ENCODE results near the gene COL18A1. TPM values are rescaled to one million over a fixed set of nuclear protein-coding genes. Genes with fewer than 3 reads are reported as not detected.
"Not testable (repeated sequence)": the region's sequence is repeated elsewhere in the genome, so short reads cannot be mapped to it uniquely, and the experiment has no call there.

The COL18A1 gene
- total RNA-seq, 1 donor from 2014 or later: 1,391 TPM

DNA sequence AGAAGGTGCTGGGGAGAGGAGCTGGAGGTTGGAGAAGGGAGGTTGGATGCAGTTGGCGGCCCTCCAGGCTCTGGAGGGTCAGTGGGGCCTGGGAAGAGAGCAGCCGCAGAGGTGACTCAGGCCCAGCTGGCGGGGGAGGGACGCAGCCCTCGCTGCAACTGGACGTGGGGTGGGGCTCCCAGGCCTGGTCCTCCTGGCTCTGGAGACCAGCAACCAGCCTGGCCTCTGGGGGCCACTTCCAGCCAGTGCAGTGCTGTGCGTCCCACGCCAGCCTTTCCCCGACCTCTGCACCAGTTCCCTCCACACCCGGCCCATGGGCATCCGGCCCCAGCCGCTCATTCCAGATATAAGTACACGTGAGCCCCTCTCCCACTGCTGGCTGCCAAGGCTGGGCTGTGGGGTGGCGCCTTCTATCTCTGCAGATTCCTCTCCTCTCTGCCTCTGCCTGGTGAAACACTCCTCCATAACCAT, 38.0 kb upstream of the COL18A1 start:
- peak; percentile 60 for DNase-seq (ENCODE audit: extremely low read depth, low read depth, low spot score)

DNA sequence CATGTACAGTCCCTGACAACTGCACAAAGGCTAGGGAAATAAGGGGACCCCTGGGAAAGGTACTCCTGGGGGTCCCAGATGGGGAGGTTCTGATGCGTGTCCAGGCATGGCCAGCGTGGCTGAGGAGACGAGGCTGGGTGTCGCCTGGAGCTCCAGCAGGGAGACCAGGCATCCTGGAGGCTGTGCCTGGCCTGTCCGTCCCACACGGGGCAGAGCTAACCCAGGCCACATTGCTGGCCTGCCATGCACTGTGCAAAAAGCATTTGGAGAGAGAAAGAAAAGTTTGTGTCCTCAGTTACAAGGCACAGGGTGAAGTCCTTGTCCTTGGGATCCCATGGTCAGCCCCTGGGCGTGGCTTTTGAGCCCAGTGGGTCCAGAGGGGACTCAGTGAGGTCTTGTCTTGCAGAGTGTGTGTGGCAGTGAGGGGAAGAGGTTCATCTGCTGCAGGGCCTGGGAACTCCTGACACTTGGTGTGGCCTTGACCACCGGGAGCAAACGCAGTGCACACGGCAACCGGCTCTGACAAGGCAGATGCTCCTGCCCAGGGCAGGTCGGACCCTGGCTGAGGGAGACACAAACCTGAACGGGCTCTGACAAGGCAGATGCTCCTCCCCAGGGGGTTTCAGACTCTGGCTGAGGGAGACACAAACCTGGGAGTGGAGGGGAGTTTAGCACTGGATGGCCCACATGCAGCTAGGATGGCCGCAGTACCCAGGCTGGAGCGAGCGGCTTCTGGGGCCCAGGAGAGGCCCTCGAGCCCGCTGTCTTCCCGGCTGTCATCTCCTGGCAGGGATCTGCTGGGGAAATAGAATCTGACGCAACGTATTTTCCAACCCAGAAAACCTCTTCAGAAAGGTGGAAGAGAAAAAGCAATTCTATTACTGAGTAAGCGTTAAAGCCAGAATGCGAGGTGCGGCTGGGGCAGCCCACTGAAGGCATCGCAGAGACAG, 37.3 kb upstream of the COL18A1 start:
- DNase-seq (ENCODE audit: extremely low read depth, low read depth, low spot score): no peak

DNA sequence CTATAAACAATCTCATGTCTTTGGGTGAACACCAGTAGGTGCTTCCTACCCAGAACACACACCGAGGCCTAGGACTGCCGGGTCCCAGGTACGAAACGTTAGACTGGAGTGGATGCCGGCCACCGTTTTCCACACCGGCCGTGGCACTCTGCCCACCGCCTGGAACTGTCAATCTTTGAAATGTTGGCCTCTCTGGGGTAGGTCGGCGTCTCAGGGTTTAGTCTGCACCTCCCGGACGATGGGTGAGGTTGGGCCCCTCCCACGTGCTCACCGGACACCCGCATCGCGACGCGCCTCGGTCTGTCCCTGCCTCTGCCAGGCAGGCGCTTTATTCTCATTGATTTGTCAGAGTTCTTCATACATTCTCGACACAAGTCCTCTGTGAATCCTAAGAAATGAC, 35.9 kb upstream of the COL18A1 start:
- DNase-seq (ENCODE audit: extremely low read depth, low read depth, low spot score): not testable (repeated sequence)

DNA sequence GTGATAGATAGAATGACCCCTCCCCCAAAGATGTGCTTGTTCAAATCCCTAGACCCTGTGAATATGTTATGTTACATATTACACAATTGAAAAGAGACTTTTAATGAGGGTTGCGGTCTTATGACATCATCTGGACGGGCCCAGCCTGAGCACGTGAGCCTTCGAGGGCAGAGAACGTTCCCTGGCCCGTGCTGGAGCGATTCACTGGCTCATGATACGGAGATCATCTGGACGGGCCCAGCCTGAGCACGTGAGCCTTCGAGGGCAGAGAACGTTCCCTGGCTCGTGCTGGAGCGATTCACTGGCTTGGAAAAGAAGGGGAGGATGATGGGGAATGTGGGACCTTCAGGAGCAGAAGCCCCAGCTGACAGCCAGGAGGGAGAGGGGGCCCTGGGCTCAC, 34.4 kb upstream of the COL18A1 start:
- no peak for DNase-seq (ENCODE audit: extremely low read depth, low read depth, low spot score)

DNA sequence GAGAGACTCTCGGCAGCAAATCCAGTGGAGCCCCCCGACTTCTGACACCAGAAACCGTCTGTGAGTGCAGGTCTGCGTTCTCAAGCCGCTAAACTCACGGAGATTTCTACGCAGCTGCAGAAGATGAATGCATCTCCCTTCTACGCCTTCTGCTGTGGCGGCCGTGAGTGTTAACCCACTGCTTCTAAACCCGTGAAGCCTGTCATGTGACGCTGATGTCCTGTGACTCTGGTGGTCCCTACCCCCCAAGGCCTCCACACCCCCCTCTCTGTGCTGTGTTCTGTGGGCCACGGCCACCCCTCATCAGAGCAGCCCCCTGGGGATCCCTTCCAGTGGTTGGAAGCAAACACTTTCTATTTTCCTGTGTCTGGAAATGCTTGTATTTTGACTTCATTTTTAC, 33.9 kb upstream of the COL18A1 start:
- no peak for DNase-seq (ENCODE audit: extremely low read depth, low read depth, low spot score)

DNA sequence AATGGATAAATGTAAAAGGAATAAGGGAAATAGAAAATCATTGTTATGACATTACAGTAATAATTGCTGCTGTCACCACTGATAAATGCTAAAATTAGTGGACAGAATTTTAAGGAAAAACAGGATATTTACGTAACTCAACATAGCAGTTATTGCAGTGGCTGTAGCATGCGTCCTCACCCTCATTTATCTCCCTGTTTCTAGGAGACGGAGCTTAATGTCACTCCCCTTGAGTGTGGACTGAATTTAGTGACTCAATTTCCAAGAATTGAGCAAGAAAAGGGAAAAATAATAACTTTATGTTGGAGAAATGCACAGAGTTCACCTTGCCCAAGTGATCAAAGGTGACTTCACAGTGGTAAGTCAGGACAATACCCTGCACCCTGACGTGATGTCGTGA, 33.3 kb upstream of the COL18A1 start:
- no peak for DNase-seq (ENCODE audit: extremely low read depth, low read depth, low spot score)

GRCh38 chr21:45372732-45373355, 32.1 kb upstream of the COL18A1 start:
- no peak for DNase-seq (ENCODE audit: extremely low read depth, low read depth, low spot score)

- DNase-seq (ENCODE audit: extremely low read depth, low read depth, low spot score): no peak
These were observed 30.8 kb upstream of the COL18A1 start for GRCh38 chr21:45373991-45374816.

DNA sequence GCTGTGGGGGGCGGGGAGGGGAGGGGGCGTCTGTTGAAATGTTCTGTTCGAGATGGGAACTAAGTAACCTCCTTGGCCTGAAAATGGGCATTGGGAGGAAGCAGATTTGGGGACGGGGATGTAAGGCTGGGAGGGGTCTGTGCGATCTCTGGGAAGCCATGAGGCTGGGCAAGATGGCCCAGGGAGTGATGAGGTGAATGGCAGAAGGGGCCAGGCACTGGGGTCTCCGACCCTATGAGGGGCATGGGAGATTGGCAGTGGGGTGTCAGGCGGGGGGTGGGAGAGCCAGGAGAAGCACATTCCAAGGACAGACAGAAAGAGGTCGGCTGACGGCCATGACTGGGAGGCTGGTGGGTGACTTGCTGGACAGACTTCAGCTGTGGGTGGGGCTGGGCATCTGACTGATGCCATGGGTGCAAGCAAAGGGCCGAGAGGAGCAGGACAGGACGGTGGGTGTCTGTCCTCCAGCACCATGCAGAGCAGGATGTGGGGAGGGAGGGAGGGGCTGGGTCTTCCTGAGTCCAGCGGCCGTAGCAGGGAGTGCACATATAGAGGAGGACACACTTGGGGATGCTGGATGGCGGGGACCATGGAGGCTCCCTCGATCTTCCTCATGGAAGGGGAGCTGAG, 30.0 kb upstream of the COL18A1 start:
- no peak for DNase-seq (ENCODE audit: extremely low read depth, low read depth, low spot score)

- DNase-seq (ENCODE audit: extremely low read depth, low read depth, low spot score): no peak
These were observed 28.3 kb upstream of the COL18A1 start for GRCh38 chr21:45376459-45377324.

DNA sequence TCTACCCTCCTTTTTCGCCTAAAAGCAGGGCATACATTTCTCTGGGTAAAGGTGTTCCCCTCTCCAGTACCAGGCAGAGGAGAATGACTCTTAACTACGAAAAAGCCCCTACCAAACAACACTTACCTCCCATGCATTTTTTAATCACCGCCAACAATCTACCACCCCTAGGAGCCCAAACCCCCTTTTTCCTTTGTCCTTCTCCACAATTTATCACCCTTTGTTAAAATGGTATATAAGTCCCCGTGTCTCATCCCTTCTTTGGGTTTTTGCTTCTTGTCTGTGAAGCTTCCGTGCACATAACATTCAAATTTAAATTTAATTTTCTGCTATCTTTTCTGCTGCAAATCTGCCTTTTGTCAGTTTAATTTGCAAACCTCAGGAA, 27.6 kb upstream of the COL18A1 start:
- no peak for DNase-seq (ENCODE audit: extremely low read depth, low read depth, low spot score)

DNA sequence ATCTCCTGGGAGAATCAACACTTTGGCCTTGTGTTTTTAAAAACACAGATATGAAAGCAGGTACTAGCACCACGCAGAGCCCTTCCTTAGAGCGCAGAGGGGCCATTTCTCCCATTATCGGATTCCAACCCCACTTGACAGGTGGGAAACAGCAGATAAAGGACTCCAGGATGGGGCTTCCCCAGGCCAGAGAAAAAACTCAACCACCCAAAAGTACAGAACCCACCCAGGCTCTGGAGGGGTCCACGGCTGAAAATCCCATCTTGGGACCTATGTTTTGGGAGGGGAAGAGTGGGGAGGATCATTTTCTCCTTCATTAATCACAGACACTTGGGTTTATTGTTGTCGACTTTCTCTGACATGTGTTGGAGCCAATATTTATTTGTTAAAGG, 27.1 kb upstream of the COL18A1 start:
- no peak for DNase-seq (ENCODE audit: extremely low read depth, low read depth, low spot score)

- no peak for DNase-seq (ENCODE audit: extremely low read depth, low read depth, low spot score)
These were observed 26.6 kb upstream of the COL18A1 start for GRCh38 chr21:45378258-45378966.

- DNase-seq (ENCODE audit: extremely low read depth, low read depth, low spot score): no peak
These were observed 25.6 kb upstream of the COL18A1 start for GRCh38 chr21:45379171-45379900.

DNA sequence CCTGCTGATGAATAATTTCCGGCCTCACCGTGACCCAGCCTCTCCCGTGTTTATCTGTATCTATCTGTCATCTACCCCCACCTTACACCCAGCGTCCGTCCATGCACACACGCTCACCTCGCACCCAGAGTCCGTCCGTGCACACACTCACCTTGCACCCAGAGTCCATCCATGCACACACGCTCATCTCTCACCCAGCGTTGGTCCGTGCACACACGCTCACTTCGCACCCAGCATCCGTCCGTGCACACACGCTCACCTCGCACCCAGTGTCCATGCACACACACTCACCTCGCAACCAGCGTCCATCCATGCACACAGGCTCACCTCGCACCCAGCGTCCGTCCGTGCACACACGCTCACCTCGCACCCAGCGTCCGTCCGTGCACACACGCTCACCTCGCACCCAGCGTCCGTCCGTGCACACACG, 25.0 kb upstream of the COL18A1 start:
- no peak for DNase-seq (ENCODE audit: extremely low read depth, low read depth, low spot score)

DNA sequence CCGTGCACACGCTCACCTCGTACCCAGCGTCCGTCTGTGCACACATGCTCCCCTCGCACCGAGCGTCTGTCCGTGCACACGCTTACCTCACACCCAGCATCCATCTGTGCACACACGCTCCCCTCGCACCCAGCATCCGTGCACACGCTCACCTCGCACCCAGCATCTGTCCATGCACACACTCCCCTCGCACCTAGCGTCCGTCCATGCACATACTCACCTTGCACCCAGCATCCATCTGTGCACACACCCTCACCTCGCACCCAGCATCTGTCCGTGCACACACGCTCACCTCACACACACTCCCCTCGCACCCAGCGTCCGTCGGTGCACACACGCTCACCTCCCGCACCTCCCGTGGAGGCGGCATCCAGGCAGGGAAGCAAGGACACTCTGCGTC, 24.4 kb upstream of the COL18A1 start:
- DNase-seq (ENCODE audit: extremely low read depth, low read depth, low spot score): no peak

DNA sequence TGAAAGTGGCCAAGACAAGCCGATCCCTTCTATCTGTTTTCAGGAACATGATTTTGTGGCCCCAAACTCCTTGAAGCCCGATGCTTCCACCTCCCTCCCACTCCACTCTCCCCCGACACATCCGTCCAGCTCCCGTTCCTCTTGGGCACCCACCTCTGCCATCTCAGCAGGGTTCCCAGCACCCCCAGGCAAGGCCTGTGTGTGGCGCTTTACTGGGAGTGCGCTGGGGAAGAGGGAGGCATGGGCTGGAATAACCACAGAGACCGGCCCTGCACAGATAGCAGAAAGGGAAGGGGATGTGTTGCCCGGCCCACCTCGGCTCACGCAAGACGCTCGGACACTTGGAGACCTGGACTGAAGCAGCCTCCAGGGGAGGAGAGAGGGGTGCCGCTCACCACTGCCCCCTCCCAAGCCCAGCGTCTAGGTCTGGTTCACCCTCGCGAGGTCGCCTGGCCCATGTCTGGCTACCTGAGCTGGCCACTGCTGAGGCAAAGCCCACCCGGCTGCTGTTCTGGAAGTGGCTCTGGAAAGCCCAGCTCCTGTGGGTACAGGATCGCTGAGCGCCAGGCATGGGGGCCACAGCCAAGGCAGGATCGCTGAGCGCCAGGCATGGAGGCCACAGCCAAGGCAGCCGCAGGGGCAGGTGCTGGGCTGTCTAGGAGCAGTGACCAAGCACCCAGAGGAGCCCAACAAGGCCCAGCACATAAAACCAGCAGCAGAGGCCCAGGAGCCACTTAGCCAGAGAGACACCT, 23.8 kb upstream of the COL18A1 start:
- no peak for DNase-seq (ENCODE audit: extremely low read depth, low read depth, low spot score)

All from glomerular endothelial cell (primary cell).